ENCODE data around the gene PGAM2.
"Not testable (repeated sequence)": the region's sequence is repeated elsewhere in the genome, so short reads cannot be mapped to it uniquely, and the experiment has no call there.

Gene PGAM2

DNA sequence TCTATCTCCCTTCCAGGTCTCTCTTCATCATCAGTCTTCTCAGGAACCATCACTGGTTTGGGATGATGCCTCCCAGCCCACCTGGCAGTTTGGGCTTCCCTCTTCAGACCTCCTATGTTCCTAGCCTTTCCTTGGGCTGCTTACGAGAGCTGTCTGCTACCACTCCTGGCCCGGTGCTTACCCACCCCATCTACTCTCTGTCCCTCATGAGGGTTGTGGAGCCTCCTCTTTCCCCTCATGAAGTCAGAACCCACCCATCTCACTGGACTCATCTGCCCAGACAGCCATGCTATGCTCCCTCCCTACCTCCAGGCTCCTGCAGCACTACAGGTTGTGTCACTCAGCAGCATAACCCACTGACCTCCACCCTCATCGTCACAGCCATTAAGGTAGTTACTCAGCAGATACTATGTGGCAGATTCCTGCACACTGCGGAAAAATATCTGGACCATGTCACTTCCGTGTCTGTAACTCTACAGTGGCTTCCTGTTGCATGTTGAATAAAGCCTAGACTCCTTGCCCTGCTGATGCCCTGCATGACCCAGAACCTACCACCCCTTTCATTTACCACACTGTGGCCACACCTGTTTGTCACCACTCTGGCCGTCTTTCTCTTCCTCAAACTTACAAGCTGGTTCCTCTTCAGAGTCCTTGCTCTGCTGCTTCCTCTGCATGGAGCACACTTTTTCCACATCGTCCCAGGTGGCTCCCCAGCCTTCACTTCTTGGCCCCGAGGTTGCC, 18.9 kb downstream of the PGAM2 start:
- DNase-seq: no peak

DNA sequence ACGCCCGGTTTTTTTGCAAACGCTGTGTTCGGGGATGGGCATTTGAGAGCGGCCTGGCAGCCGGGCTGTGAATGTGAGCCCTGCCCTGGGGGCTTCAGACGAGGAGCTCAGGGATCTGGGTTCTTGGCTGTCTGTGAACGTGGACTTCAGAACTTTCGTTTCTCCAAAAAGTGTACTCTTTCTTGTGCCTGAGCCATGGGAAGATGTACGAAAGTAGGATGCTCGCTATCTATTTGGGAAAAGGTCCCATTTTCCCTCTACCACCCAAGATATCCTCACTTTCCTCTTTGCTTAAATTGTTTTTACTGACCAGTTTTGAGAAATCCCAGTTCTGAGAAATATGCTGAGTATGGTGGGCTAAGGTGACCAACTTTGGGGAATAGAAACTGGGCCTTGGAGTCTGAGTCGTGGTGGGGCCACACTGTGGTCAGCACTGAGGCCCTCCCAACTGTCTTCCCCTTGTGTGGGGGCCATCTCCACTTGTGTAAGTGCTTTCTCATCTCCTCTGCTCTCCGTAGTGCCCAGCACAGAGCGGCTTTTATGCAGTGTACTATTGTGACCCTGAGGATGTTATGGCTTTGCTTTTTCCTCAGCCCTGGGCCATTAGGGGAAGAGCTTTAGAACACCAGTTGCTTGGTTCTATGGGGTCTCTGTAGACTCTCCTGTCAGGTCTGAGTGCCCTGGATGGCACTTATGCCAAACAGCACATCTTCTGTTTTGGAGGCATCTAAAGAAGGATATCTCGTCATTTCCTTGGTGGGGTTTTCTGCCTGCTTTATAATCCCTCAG, 19.9 kb downstream of the PGAM2 start:
- no peak for DNase-seq

DNA sequence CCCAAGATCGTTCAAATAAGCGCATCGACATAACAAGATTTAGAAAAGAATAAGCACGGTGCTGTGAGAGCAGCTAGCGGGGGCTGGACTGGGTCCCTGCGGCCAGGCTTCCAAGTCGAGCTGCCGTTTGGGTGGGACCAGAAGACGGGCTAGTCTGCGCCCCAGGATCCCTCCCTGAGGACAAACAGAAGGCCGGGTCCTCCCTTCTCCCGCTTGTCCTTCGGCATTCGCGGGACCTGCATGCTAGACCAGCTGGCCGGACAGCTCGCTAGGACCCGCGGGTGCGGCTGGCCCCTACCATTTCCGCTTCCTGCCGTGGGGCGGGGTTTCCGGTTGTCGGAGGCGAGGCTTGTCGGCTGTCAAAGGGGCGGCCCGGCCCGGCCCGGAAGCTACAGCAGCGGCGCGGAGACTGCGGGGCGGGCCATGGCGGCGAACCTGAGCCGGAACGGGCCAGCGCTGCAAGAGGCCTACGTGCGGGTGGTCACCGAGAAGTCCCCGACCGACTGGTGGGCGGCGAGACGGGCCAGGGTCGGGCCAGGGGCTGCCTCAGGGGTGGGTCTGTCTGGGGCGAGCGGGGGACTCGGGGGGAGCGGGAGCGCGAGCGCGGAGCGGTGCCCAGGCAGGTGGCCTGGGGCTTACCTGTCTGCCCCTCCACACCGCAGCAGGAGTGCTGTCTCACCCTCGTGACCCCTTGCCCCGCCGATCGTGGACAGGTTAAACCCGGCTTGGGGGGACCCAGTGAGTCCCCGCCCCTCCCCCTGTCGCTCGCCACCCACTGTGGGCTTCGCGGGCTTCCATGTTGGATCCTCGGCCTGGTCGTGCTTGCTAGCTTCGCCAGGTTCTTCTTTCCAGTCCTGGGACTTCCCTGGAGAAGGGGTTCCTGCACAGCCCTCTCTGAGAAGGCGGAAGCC, 20.8 kb downstream of the PGAM2 start, which contains the start of gene DBNL:
Gene DBNL (plus strand): TSS at position 388 of the 911 bp plus-strand sequence. CDS start 36 bp downstream, at position 424.
- DNase-seq: peak; percentile 66

DNA sequence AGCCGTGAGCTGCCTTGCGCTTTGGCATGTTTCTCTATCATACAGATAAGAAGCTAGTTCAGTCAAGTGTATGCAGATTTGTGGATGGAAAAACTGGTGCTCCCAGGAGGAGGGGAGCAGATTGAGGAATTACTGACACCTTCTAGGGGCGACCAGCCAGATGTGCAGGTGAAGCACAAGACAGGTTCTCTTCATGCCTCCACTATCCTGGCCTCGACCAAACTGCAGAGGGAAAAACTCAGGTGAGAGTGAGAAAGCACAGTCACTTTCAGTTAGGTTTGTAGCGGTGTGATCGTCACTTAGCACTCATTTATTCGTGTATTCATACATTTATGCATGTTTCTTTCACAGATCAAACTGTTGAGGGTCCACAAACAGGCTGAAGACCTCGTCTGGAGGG, 21.5 kb downstream of the PGAM2 start:
- DNase-seq: no peak

DNA sequence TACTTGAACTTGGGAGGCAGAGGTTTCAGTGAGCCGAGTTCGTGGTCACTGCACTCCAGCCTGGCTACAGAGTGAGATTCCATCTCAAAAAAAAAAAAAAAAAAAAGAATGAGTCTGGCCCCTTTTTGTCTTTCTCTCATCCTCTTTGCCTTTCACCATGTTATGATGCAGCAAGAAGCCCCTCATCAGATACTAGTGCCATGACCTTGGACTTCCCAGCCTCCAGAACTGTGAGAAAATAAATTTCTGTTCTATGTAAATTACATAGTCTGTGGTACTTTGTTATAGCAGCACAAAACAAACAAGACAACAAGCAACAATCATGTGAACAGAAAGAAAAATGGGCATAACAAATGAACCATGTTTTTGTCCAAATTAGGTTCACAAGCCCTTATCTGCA, 23.1 kb downstream of the PGAM2 start:
- no peak for DNase-seq

DNA sequence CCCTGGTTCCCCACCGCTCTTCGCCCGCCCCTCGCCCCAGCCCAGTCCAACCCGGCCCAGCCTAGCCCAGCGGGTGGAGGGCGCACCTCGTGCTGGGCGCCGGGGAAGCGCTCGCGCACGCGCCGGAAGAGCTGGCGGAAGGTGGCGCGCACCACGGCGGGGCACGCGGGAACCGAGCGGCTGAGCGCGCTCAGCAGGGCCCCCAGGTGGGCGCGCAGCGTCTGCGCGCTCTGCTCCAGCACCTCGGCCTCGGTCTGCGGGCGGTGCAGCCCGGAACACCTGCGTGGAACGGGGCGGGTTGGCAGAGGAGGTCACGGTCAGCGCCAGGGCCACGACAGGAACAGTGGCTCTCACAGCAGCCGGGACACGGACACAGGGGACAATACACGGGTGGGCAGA, 24.9 kb downstream of the PGAM2 start:
- peak; percentile 28 for DNase-seq

DNA sequence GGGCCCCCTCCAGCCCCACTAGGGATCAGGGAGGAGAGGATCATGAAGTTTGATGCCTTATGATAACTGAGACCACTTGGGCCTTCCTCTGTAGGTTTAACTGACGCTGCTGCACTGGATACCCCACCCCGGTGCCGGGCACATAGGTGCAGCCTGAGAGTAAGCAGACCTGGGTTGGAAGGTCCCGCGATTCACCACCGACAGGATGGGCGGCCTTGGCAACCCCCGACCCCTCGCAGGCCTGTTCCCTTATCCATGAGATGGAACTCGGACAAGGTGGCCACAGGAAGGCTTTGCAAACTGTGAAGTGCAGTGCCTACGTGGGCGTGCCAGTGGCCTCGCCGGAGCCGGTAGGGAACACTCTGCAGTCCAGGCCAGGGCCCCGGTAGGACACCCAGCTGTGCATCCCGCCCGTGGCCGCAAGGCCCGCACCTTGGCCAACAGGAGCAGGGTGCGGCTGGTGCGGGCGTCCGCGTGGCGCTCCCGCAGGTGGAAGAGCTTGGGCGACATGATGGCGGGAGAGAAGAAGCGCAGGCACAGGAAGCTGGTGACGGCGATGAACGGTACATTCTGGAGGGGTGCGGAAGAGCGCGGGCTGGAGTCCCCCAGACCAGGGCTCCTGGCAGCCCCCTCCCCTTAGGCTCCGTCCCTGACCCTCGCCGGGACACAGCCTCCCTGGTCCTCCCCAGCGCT, 25.4 kb downstream of the PGAM2 start:
- not testable (repeated sequence) for DNase-seq

DNA sequence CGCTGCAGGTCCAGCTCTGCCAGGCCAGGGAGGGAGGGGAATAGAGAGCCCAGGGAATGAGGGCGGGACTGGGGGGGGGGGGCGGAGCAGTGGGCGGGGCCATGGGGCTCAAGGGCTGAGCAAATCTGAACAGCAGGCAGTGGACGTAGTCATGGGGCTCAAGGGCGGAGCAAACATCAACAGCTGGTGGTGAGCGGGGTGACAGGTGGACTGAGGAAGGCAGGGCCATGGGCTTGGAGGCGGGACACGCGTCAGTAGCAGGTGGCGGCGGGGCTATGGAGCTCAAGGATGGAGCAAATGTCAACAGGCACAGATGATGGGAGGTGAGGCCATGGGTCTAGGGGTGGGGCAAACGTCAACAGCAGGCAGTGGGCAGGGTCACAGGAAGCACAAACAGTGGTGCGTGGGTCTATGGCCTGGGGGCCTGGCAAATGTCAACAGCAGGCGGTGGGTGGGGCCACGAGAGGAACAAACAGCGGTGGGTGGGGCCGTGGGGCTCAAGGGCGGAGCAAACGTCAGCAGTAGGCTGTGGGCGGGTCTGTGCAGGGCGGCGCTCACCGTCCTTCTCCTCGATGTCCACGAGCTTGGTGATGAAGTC, 26.3 kb downstream of the PGAM2 start:
- peak; percentile 31 for DNase-seq

DNA sequence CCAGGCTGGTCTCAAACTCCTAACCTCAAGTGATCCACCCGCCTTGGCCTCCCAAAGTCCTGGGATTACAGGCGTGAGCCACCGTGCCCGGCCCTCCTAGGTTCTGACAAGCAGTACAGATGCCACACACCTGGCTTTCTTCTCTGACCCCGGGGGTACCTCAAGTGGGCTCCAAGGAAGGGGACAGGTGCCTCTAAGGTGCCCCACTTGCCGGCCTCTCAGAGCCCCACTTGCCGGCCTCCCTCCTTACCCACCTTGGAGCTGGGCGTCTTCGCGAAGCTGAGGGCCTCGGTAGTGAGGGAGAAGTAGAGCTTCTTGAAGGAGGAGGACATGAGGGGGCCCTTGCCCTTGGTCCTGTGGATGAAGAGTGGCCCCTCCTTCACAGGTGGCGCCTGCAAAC, 26.8 kb downstream of the PGAM2 start:
- not testable (repeated sequence) for DNase-seq

DNA sequence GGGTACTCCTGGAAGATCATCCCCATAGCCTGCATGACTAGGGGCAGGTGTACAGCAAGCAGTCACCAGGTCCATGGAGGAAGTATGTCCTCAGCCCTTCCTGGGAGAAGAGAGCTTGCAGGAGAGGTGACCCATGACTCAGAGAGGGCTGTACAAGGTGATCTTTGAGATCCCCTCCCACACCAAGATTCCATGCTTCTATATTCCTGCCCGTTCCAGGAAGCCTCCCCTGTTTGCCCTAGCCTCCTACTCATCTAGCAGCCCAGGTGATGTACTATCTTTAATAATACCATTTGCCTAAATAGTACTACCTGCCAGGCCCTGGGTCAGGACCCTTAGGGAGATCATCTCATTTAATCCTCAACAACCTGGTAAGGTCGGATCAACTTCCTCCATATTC, 27.4 kb downstream of the PGAM2 start:
- not testable (repeated sequence) for DNase-seq

DNA sequence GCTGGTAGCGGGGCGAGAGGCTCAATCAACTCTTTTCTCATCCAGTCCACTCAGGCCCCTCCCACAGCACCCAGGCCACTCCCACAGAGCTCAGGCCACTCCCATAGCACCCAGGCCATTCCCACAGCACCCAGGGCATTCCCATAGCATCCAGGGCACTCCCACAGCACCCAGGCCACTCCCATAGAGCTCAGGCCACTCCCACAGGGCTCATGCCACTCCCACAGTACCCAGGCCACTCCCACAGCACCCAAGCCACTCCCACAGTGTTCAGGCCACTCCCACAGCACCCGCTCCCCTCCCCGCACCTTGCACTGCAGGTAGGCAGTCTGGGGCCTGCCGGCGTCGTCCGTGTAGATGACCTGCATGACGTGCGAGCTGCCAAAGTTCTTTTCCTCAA, 29.0 kb downstream of the PGAM2 start:
- DNase-seq: not testable (repeated sequence)

DNA sequence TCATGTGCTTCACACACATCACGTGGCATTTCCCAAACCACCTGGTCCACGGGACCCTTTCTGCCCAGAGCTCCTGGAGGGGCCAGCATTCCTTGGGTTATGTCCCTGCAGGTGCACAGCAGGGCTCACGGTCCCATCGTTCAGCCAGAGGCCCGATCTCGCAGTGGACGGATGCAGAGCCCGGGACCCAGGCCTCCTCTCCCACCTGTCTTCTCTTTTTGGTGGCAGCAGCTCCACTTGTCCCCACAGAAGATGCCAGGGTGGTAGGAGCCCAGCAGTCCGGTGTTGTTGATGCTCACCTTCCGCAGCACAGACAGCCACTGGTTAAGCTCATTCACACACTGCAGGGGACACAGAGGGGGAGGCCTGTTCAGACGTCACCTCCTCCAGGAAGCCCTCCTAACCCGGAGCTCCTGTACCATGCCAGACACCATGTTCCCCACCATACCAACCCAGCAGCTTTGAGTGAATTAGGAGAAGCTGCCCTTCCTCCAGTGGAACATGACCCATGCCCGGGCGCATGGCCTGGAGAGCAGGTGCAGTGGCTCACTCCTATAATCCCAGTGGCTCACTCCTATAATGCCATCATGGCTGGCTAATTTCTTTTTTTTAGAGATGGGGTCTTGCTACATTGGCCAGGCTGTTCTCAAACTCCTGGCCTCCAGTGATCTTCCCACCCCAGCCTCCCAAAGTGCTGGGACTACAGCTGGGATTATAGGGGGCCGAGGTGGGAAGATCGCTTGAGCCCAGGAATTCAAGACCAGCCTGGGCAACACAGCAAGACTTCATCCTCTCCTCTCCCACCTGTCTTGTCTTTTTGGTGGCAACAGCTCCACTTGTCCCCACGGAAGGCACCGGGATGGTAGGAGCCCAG, 31.2 kb downstream of the PGAM2 start:
- not testable (repeated sequence) for DNase-seq

DNA sequence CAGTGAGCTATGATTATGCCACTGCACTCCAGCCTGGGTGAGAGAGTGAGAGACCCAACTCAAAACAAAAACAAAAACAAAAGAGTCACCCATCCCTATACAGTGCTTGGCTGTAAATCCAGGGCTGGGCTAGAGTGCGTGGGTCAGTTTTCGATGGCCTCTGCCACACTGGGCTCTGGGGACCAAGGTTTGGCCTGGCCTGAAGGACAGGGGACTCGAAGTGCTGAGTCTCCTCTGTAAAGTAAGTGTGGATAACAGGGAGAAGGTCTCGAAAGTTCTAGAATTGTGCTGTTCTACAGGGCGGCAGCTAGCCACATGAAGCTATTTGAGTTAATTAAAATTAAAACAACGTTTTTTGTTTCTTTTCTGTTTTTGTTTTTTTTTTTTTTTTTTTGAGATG, 33.3 kb downstream of the PGAM2 start:
- DNase-seq: not testable (repeated sequence)

DNA sequence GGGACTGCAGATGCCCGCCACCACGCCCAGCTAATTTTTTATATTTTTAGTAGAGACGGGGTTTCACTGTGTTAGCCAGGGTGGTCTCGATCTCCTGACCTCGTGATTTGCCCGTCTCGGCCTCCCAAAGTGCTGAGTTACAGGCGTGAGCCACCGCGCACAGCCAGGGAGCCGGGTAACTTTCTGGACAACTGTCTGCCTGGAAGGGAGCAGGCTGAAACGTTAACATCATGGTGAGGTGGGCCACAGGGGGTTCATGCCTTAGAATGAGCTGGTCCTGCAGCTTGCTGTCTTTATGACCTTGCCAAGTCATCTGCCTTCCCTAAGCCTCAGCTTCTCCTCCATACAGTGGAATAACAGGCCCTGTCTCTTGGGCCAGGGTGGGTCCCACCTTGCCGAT, 34.0 kb downstream of the PGAM2 start:
- not testable (repeated sequence) for DNase-seq

DNA sequence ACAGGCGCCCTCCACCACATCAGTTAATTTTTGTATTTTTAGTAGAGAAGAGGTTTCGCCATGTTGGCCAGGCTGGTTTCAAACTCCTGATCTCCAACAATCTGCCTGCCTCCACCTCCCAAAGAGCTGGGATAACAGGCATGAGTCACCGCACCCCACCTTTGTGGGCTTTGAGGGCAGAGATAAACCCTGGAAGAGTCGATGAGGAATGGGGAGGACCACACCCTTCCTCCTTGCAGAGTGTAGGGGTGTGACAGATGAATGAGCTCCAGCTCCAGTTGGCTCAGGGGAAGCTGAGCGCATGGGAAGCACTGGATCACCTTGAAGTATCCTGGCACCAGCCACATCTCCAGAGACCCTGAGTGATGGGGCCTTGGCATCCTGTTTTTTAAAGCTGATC, 35.3 kb downstream of the PGAM2 start:
- not testable (repeated sequence) for DNase-seq

DNA sequence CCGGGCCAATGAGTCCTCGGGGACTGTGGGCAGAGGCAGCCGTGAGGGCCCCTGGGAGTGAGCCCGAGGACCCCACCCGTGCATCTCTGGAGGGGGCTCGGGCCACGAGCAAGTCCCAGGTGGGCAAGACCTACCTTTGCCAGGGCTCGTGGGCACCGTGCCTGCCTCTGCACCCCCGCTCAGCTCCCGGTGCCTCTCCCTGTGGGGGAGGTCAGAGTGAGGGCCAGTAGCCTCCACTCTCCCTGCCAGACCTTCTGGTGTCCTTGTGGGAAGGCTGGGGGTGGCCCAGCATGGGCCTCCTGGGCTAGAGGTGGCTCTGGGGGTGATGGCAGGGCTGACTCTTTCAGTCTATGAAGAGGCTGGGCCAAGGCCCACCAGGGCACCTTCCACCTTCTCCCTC, 35.9 kb downstream of the PGAM2 start:
- DNase-seq: not testable (repeated sequence)

DNA sequence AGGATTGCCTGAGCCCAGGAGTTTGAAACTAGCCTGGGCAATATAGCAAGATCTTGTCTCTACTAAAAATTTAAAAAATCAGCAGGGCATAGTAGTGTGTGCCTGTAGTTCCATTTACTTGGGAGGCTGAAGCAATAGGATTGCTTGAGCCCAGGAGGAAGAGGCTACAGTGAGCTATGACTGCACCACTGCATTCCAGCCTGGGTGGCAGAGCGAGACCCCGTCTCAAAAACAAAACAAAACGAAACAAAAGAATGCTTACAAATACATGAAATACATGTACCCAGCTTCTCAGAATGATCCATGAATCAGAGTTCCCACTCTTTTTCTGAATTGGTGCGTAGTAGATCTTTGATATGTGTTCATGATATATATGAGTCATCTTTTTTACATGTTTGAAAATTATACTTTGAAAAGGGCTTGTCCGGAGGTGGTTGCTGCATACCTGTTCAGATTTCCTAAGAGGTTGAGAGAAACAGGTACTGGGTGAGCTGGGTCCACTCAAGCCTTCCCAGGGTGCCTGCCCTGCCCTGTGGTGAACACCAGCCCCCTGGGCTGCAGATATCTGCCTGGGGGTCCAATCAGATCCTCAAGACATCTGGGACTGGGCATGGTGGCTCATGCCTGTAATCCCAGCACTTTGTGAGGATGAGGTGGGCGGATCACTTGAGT, 42.4 kb downstream of the PGAM2 start:
- DNase-seq: not testable (repeated sequence)

DNA sequence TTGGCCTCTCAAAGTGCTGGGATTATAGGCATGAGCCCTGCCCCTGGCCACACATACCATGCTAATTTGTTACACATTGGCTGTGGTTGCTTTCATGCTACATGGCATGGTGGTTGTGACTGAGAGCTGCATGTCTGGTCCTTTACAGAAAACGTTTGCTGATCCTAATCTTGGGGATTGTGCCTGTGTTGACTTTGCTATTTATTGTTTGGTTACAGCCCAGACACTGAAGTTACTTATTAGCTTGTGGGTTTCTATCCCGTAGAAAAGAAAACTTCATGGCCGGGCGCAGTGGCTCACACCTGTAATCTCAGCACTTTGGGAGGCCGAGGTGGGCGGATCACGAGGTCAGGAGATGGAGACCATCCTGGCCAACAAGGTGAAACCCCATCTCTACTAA, 43.3 kb downstream of the PGAM2 start:
- DNase-seq: not testable (repeated sequence)

DNA sequence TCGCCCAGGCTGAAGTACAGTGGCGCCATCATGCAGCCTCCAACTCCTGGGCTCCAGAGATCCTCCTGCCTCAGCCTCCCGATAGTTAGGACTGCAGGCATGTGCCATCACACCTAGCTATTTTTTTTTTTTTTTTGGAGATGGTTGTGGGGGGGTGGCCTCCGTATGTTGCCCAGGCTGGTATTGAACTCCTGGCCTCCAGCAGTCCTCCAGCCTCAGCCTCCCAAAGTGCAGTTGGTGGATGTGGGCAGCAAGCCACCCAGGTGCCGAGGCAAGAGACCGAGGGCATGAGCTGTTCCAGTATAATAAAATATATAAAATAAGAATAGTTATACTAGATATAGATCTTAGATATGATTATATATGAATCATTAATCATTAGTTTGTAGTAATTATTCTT, 45.5 kb downstream of the PGAM2 start:
- not testable (repeated sequence) for DNase-seq
